Measurements from ENCODE around the gene TAS2R41. TPM values are rescaled to one million over a fixed set of nuclear protein-coding genes. Genes with fewer than 3 reads are reported as not detected.

The TAS2R41 gene
- total RNA-seq, 1 donor from 2014 or later: not detected

GRCh38 chr7:143507094-143507518 is 29.4 kb downstream of the TAS2R41 start:
- no peaks in the 10 kb centered on the region for H3K27me3 ChIP-seq (ENCODE audit: control insufficient read depth, insufficient read depth, low read length)
- H3K36me3 ChIP-seq (ENCODE audit: control insufficient read depth, insufficient read depth, low read length): no peaks in the 10 kb centered on the region
- no peak for TF ChIP-seq CTCF (IDR thresholded peaks at IDR 0.05; ENCODE audit: insufficient read depth, low read length, severe bottlenecking)
- no peak overlapping the region for H3K4me3 ChIP-seq (ENCODE audit: low read depth, low read length)
- DNase-seq (ENCODE audit: low read depth) (peak; percentile 69), FAIRE-seq (no peak)

- H3K36me3 ChIP-seq (ENCODE audit: control insufficient read depth, insufficient read depth, low read length): no peaks in the 10 kb centered on the region
- no peaks in the 10 kb centered on the region for H3K27me3 ChIP-seq (ENCODE audit: control insufficient read depth, insufficient read depth, low read length)
- FAIRE-seq: no peak
- no peak overlapping the region for H3K4me3 ChIP-seq (ENCODE audit: low read depth, low read length)
- no peak for DNase-seq (ENCODE audit: low read depth)
- no peak for TF ChIP-seq CTCF (IDR thresholded peaks at IDR 0.05; ENCODE audit: insufficient read depth, low read length, severe bottlenecking)
These were observed 29.9 kb downstream of the TAS2R41 start for GRCh38 chr7:143507534-143508055.

- no peaks in the 10 kb centered on the region for H3K27me3 ChIP-seq (ENCODE audit: control insufficient read depth, insufficient read depth, low read length)
- no peak for TF ChIP-seq CTCF (IDR thresholded peaks at IDR 0.05; ENCODE audit: insufficient read depth, low read length, severe bottlenecking)
- H3K4me3 ChIP-seq (ENCODE audit: low read depth, low read length): no peak overlapping the region
- DNase-seq (ENCODE audit: low read depth) (no peak), FAIRE-seq (no peak)
- H3K36me3 ChIP-seq (ENCODE audit: control insufficient read depth, insufficient read depth, low read length): no peaks in the 10 kb centered on the region
These were observed 33.4 kb downstream of the TAS2R41 start for GRCh38 chr7:143510854-143511592.

- no peak for TF ChIP-seq CTCF (IDR thresholded peaks at IDR 0.05; ENCODE audit: insufficient read depth, low read length, severe bottlenecking)
- Histone ChIP-seq H3K27me3 (ENCODE audit: control insufficient read depth, insufficient read depth, low read length) (no peaks in the 10 kb centered on the region), H3K36me3 (ENCODE audit: control insufficient read depth, insufficient read depth, low read length) (no peaks in the 10 kb centered on the region), H3K4me3 (ENCODE audit: low read depth, low read length) (no peak overlapping the region)
- FAIRE-seq: no peak
- no peak for DNase-seq (ENCODE audit: low read depth)
These were observed 33.9 kb downstream of the TAS2R41 start for GRCh38 chr7:143511593-143512047.

GRCh38 chr7:143512488-143513340 is 35.0 kb downstream of the TAS2R41 start:
- DNase-seq (ENCODE audit: low read depth) (peak; percentile 75), FAIRE-seq (no peak)
- Histone ChIP-seq H3K27me3 (ENCODE audit: control insufficient read depth, insufficient read depth, low read length) (no peaks in the 10 kb centered on the region), H3K36me3 (ENCODE audit: control insufficient read depth, insufficient read depth, low read length) (no peaks in the 10 kb centered on the region), H3K4me3 (ENCODE audit: low read depth, low read length) (no peak overlapping the region)
- TF ChIP-seq CTCF (IDR thresholded peaks at IDR 0.05; ENCODE audit: insufficient read depth, low read length, severe bottlenecking): no peak
